HG02938 (cell line): ENCODE results near the gene GTF2H4.
"Not testable (repeated sequence)": the region's sequence is repeated elsewhere in the genome, so short reads cannot be mapped to it uniquely, and the experiment has no call there.

ENCODE experiments used
- ATAC-seq: cut with Tn5 transposase; IDR thresholded peaks from one replicate; pipeline ENCODE4 v1.9.1; 2021; ENCODE audit warnings: mild to moderate bottlenecking, moderate library complexity; ENCODE audit not compliant: unreplicated experiment

GTF2H4 gene

GRCh38 chr6:30893666-30894065 is 14.3 kb upstream of the GTF2H4 start:
- ATAC-seq, result no peak

GRCh38 chr6:30894381-30894780 is 13.6 kb upstream of the GTF2H4 start:
- ATAC-seq, result no peak

- ATAC-seq, result no peak
Observed at GRCh38 chr6:30894935-30895334, 13.1 kb upstream of the GTF2H4 start.

GRCh38 chr6:30895343-30895742 is 12.7 kb upstream of the GTF2H4 start:
- ATAC-seq, result no peak

- ATAC-seq, result no peak
Observed at GRCh38 chr6:30896541-30896940, 11.5 kb upstream of the GTF2H4 start.

GRCh38 chr6:30897882-30898281 is 10.1 kb upstream of the GTF2H4 start:
- no peak for ATAC-seq

GRCh38 chr6:30898750-30899360 is 9.2 kb upstream of the GTF2H4 start:
- no peak for ATAC-seq

GRCh38 chr6:30900863-30901417 is 7.1 kb upstream of the GTF2H4 start:
- ATAC-seq, result no peak

- ATAC-seq, result no peak
Observed at GRCh38 chr6:30901436-30901835, 6.6 kb upstream of the GTF2H4 start.

GRCh38 chr6:30902196-30902595 is 5.8 kb upstream of the GTF2H4 start:
- not testable (repeated sequence) for ATAC-seq

GRCh38 chr6:30902709-30903108 is 5.3 kb upstream of the GTF2H4 start:
- ATAC-seq, result no peak

- ATAC-seq, result no peak
Observed at GRCh38 chr6:30903236-30903635, 4.8 kb upstream of the GTF2H4 start.

- not testable (repeated sequence) for ATAC-seq
Observed at GRCh38 chr6:30907290-30907757, 683 bp upstream of the GTF2H4 start.

- no peak for ATAC-seq
Observed at GRCh38 chr6:30908700-30909099, 693 bp downstream of the GTF2H4 start.

GRCh38 chr6:30910473-30910872 is 2.5 kb downstream of the GTF2H4 start:
- not testable (repeated sequence) for ATAC-seq

- ATAC-seq, result no peak
Observed at GRCh38 chr6:30912746-30913520, 4.9 kb downstream of the GTF2H4 start.

GRCh38 chr6:30913721-30914075 is 5.7 kb downstream of the GTF2H4 start:
- no peak for ATAC-seq

- ATAC-seq, result peak; percentile 66
Observed at GRCh38 chr6:30914076-30914853, 6.3 kb downstream of the GTF2H4 start, which contains the start of gene VARS2. VARS2 (plus strand) TSS chr6:30914238; CDS start chr6:30914837, 599 bp downstream.

- ATAC-seq, result no peak
Observed at GRCh38 chr6:30914854-30915590, 7.0 kb downstream of the GTF2H4 start.

GRCh38 chr6:30915591-30915946 is 7.6 kb downstream of the GTF2H4 start:
- ATAC-seq, result no peak

- ATAC-seq, result no peak
Observed at GRCh38 chr6:30917041-30917440, 9.0 kb downstream of the GTF2H4 start.
